Endothelial cell of umbilical vein (primary cell): Measurements from ENCODE around the gene SOCS7. TPM values are rescaled to one million over a fixed set of nuclear protein-coding genes. Genes with fewer than 3 reads are reported as not detected.

ENCODE experiments used
- BruUV-seq: library from RNA; stranded (reverse); fragments of 400-500 nt; replicated peaks from 2 replicates; lab custom pipeline; 2021; lab: Mats Ljungman, UMichigan
- CTCF ChIA-PET: fragments of 300-600, 350-600 bp; sonication (Branson Sonifier 250); formaldehyde crosslinking; loops from one replicate; lab custom pipeline; 2021; ENCODE audit warnings: antibody characterized with exemption, inconsistent platforms; lab: Charles Lee
- POLR2A ChIA-PET: fragments of 300-600, 350-600 bp; sonication (Branson Sonifier 250); formaldehyde crosslinking; loops from one replicate; lab custom pipeline; 2021; ENCODE audit warnings: antibody characterized with exemption, inconsistent platforms; lab: Charles Lee
- DNase-seq: peaks from one replicate; pipeline ENCODE4 v3.0.0-alpha.2; 2011; ENCODE audit warnings: low read depth, low spot score
- FAIRE-seq: peaks from 2 replicates; lab custom pipeline; 2011; peaks lifted over from hg19 to GRCh38; lab: Jason Lieb, UNC
- H2AFZ ChIP-seq: 2 replicates; pipeline ENCODE4 v1.6.0; 2012; ENCODE audit warnings: low read depth, low read length, control low read depth, inconsistent platforms
- H3K27ac ChIP-seq: 2 replicates; pipeline ENCODE4 v1.5.1; 2011; ENCODE audit warnings: low read depth, mild to moderate bottlenecking, control low read depth, low read length, moderate library complexity; ENCODE audit not compliant: insufficient read depth
- H3K27me3 ChIP-seq, 2 experiments: 2 replicates each; pipeline versions ENCODE4 v1.6.0 to v1.6.1; 2011; ENCODE audit warnings: low read length in 2 of 2, mixed read lengths in 1 of 2; ENCODE audit not compliant: control insufficient read depth in 2 of 2, insufficient read depth in 2 of 2
- H3K36me3 ChIP-seq, 2 experiments: 2 replicates in 1 of 2; 3 replicates in 1 of 2; pipeline ENCODE4 v1.5.1; 2011; ENCODE audit warnings: low read length in 2 of 2, mild to moderate bottlenecking in 1 of 2, moderate library complexity in 1 of 2; ENCODE audit not compliant: control insufficient read depth in 2 of 2, insufficient read depth in 2 of 2; ENCODE audit errors: extremely low read depth in 1 of 2
- H3K4me1 ChIP-seq: 3 replicates; pipeline ENCODE4 v1.5.1; 2011; ENCODE audit warnings: mild to moderate bottlenecking, low read length; ENCODE audit not compliant: control insufficient read depth, insufficient read depth; ENCODE audit errors: extremely low read depth
- H3K4me2 ChIP-seq: 2 replicates; pipeline ENCODE4 v1.6.1; 2011; ENCODE audit warnings: low read length, control low read depth, mixed read lengths; ENCODE audit not compliant: insufficient read depth
- H3K4me3 ChIP-seq, 3 experiments: fragments of 200-600 bp in 1 of 3; sonication (generic), shearing (Covaris generic) in 1 of 3; replicated peaks in 1 of 3; 2 replicates each; pipeline ENCODE4 v1.5.1; 2011 to 2016; ENCODE audit warnings: control low read depth in 3 of 3, low read length in 3 of 3, mild to moderate bottlenecking in 2 of 3, inconsistent platforms in 1 of 3, low read depth in 1 of 3, moderate library complexity in 1 of 3; ENCODE audit not compliant: insufficient read depth in 1 of 3
- H3K79me2 ChIP-seq: 2 replicates; pipeline ENCODE4 v1.6.0; 2012; ENCODE audit warnings: low read length, inconsistent platforms; ENCODE audit not compliant: control insufficient read depth, insufficient read depth
- H3K9ac ChIP-seq: replicated peaks from 2 replicates; pipeline ENCODE3; 2011; ENCODE audit warnings: low read length, control low read depth; ENCODE audit not compliant: insufficient read depth; ENCODE audit errors: extremely low read depth
- H3K9me1 ChIP-seq: replicated peaks from 3 replicates; pipeline ENCODE4 v1.6.0; 2011; ENCODE audit warnings: mild to moderate bottlenecking, low read length; ENCODE audit not compliant: control insufficient read depth, insufficient read depth; ENCODE audit errors: extremely low read depth
- H3K9me3 ChIP-seq: replicated peaks from 2 replicates; pipeline ENCODE4 v1.5.1; 2012; ENCODE audit warnings: low read length, inconsistent platforms; ENCODE audit not compliant: control insufficient read depth, insufficient read depth
- H4K20me1 ChIP-seq: replicated peaks from 2 replicates; pipeline ENCODE3; 2011; ENCODE audit warnings: mild to moderate bottlenecking, low read length; ENCODE audit not compliant: control insufficient read depth, insufficient read depth; ENCODE audit errors: extremely low read depth
- CTCF ChIP-seq, 2 donors: IDR thresholded peaks; 1 replicate in 1 of 2; 2 replicates in 1 of 2; pipeline ENCODE4 v1.5.1; 2011; ENCODE audit warnings: low read length in 2 of 2, mild to moderate bottlenecking in 2 of 2, moderate library complexity in 2 of 2, control low read depth in 1 of 2, inconsistent platforms in 1 of 2, low read depth in 1 of 2; ENCODE audit not compliant: insufficient read depth in 1 of 2; ENCODE audit errors: extremely low read depth in 1 of 2
- EZH2 ChIP-seq: IDR thresholded peaks from 2 replicates; pipeline ENCODE4 v1.6.1; 2012; ENCODE audit warnings: borderline replicate concordance, low read depth, mild to moderate bottlenecking, moderate library complexity, low read length, inconsistent platforms; ENCODE audit not compliant: severe bottlenecking
- FOS ChIP-seq: IDR thresholded peaks from 2 replicates; pipeline ENCODE4 v1.6.1; 2011; ENCODE audit warnings: mild to moderate bottlenecking, low read length, moderate library complexity, borderline replicate concordance; ENCODE audit not compliant: insufficient read depth
- GATA2 ChIP-seq: IDR thresholded peaks from 2 replicates; pipeline ENCODE4 v1.7.0; 2011; ENCODE audit warnings: low read depth, mild to moderate bottlenecking, moderate library complexity, mixed read lengths, low read length; ENCODE audit not compliant: insufficient read length, insufficient read depth
- JUN ChIP-seq: IDR thresholded peaks from 2 replicates; pipeline ENCODE4 v1.6.1; 2011; ENCODE audit warnings: borderline replicate concordance, low read depth; ENCODE audit not compliant: insufficient read length, insufficient read depth
- MYC ChIP-seq: IDR thresholded peaks from one replicate; pipeline ENCODE4 v1.6.1; 2011; ENCODE audit warnings: mild to moderate bottlenecking, low read depth, low read length
- POLR2A ChIP-seq: IDR thresholded peaks from 2 replicates; pipeline ENCODE4 v1.6.1; 2012; ENCODE audit warnings: low read depth, mild to moderate bottlenecking, control low read depth, low read length
- POLR2AphosphoS5 ChIP-seq: IDR thresholded peaks from 2 replicates; pipeline ENCODE4 v1.6.1; 2012; ENCODE audit warnings: low read depth, mild to moderate bottlenecking, control low read depth, low read length, moderate library complexity; ENCODE audit not compliant: insufficient read depth
- dilution Hi-C: fragments of 300-500 bp; cut with MboI; formaldehyde crosslinking; loops from one replicate; pipeline ENCODE4 v1.15.0; 2019; ENCODE audit warnings: low sequenced_read_pairs; ENCODE audit not compliant: extremely low pct_ligation_motif_present
- intact Hi-C: fragments of 100-400 bp; cut with micrococcal nuclease; formaldehyde crosslinking; loops from one replicate; pipeline ENCODE4 v1.10.0; 2022
- polyA plus RNA-seq, 4 experiments: library from polyadenylated mRNA; depleted of rRNA in 3 of 4; stranded (reverse) in 3 of 4; unstranded in 1 of 4; fragments of >200 nt; gene quantifications; 2 replicates each; pipeline versions ENCODE4 v1.2.1 to v1.2.3, GENCODE V29; 2011 to 2012; ENCODE audit warnings: missing spikeins in 1 of 4
- total RNA-seq: library from RNA; stranded (reverse); gene quantifications from 2 replicates; pipeline ENCODE4 v1.2.3, GENCODE V29; 2021
- TF ChIP-seq, protein P1 (sequence below): IDR thresholded peaks from 2 replicates; pipeline ENCODE4 v1.6.1; 2011; ENCODE audit not compliant: insufficient read depth, insufficient read length

SOCS7 gene
- total and polyA plus RNA-seq, 2 donors (not counting 3 experiments of a cell fraction or from before 2014, with no cell fraction given): 5.9 to 10.4 TPM

- ChIA-PET CTCF (interaction anchor here (0.5 to 5.5 kb wide), 42 partner anchors 10 to 322 kb away, joined by 3 to 365 read pairs (median 6); partner anchors contain the start of gene ARHGAP23), POLR2A (interaction anchor here (0.6 kb wide), 2 partner anchors 25 to 65 kb away, joined by 3 read pairs; no protein-coding TSS in a partner anchor)
- no peak for FAIRE-seq
- TF ChIP-seq CTCF (IDR thresholded peaks at IDR 0.05; ENCODE audit: extremely low read depth in 1 of 2, insufficient read depth in 1 of 2, low read depth in 1 of 2, low read length in 2 of 2): peak; percentile 90 to 93
- TF ChIP-seq, protein P1, sequence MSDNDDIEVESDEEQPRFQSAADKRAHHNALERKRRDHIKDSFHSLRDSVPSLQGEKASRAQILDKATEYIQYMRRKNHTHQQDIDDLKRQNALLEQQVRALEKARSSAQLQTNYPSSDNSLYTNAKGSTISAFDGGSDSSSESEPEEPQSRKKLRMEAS: no peak
- BruUV-seq: no TSS peak
- H3K27ac ChIP-seq: no peak overlapping the region
- H3K9me1 ChIP-seq: no peaks in the 10 kb centered on the region
- H3K9me3 ChIP-seq: no peaks in the 10 kb centered on the region
- H4K20me1 ChIP-seq: no peaks in the 10 kb centered on the region
- H3K9ac ChIP-seq: no peak overlapping the region
- H3K79me2 ChIP-seq: peaks cover 3% of the 10 kb centered on the region
- peak; percentile 80 for DNase-seq
- H2AFZ ChIP-seq: no peak overlapping the region
- H3K4me1 ChIP-seq: peaks cover 8% of the 10 kb centered on the region
- H3K36me3 ChIP-seq: no peaks in the 10 kb centered on the region
- no peak overlapping the region for H3K4me2 ChIP-seq
- H3K4me3 ChIP-seq: no peak overlapping the region
- H3K27me3 ChIP-seq: peaks cover 0 to 3% of the 10 kb centered on the region in 2 experiments
- dilution Hi-C loops (no loop called here), intact Hi-C loops (loop anchor here (1.0 kb wide), 1 partner anchor 65 kb away; no protein-coding TSS in a partner anchor)
Measured at GRCh38 chr17:38349097-38349730, 2.4 kb upstream of the SOCS7 start.

- Histone ChIP-seq H3K4me1 (peaks cover 8% of the 10 kb centered on the region), H2AFZ (no peak overlapping the region), H3K27me3 (no peaks in the 10 kb centered on the region), H3K9me3 (no peaks in the 10 kb centered on the region), H3K36me3 (no peaks in the 10 kb centered on the region), H3K9ac (no peak overlapping the region), H3K4me3 (no peak overlapping the region), H3K79me2 (peaks cover 3% of the 10 kb centered on the region), H3K9me1 (no peaks in the 10 kb centered on the region), H3K27ac (no peak overlapping the region), H4K20me1 (no peaks in the 10 kb centered on the region), H3K4me2 (no peak overlapping the region)
- intact Hi-C loops: loop anchor here (5.0 kb wide), 1 partner anchor 142 kb away; no protein-coding TSS in a partner anchor
- ChIA-PET POLR2A (interaction anchor here (0.6 kb wide), 1 partner anchor 26 kb away, joined by 3 read pairs; no protein-coding TSS in a partner anchor), CTCF (interaction anchor here (1.1 to 5.5 kb wide), 18 partner anchors 10 to 235 kb away, joined by 3 to 365 read pairs (median 14); no protein-coding TSS in a partner anchor)
- no TSS peak for BruUV-seq
- dilution Hi-C loops: no loop called here
- TF ChIP-seq POLR2AphosphoS5 (no peak), FOS (no peak), GATA2 (no peak), JUN (no peak), POLR2A (no peak), MYC (no peak), EZH2 (no peak), CTCF (IDR thresholded peaks at IDR 0.05; ENCODE audit: extremely low read depth in 1 of 2, insufficient read depth in 1 of 2, low read depth in 1 of 2, low read length in 2 of 2) (no peak)
- TF ChIP-seq, protein P1: no peak
- FAIRE-seq (no peak), DNase-seq (no peak)
Measured at GRCh38 chr17:38350035-38350434, 1.6 kb upstream of the SOCS7 start.
